Stimulated activated CD8-positive, alpha-beta memory T cell treated with anti-CD3 and anti-CD28 coated beads, Interleukin-12 subunit alpha, Interleukin-12 subunit beta, amount 100 ng/mL, for 24 hours (primary cell): ENCODE data around the gene RUVBL1.

Experiments
- DNase-seq: peaks from one replicate; pipeline ENCODE4 v3.0.0-alpha.2; 2020; ENCODE audit errors: extremely low read depth

RUVBL1 gene

GRCh38 chr3:128083396-128083795 lies 40.2 kb downstream of the RUVBL1 start:
- no peak for DNase-seq

GRCh38 chr3:128082546-128082945 lies 41.1 kb downstream of the RUVBL1 start:
- DNase-seq: no peak

GRCh38 chr3:128081846-128082245 lies 41.8 kb downstream of the RUVBL1 start:
- no peak for DNase-seq

GRCh38 chr3:128081226-128081625 lies 42.4 kb downstream of the RUVBL1 start:
- no peak for DNase-seq

GRCh38 chr3:128080323-128081080 lies 43.1 kb downstream of the RUVBL1 start:
- no peak for DNase-seq

GRCh38 chr3:128079823-128080222 lies 43.8 kb downstream of the RUVBL1 start:
- DNase-seq: no peak

GRCh38 chr3:128078875-128079274 lies 44.7 kb downstream of the RUVBL1 start:
- no peak for DNase-seq

- DNase-seq: no peak
Measured at GRCh38 chr3:128078322-128078721, 45.3 kb downstream of the RUVBL1 start.

GRCh38 chr3:128077665-128078064 lies 45.9 kb downstream of the RUVBL1 start:
- DNase-seq: no peak

GRCh38 chr3:128077202-128077624 lies 46.4 kb downstream of the RUVBL1 start:
- no peak for DNase-seq

- DNase-seq: no peak
Measured at GRCh38 chr3:128076483-128077201, 47.0 kb downstream of the RUVBL1 start.

GRCh38 chr3:128075522-128076482 lies 47.8 kb downstream of the RUVBL1 start:
- peak; percentile 64 for DNase-seq

GRCh38 chr3:128074851-128075521 lies 48.6 kb downstream of the RUVBL1 start:
- no peak for DNase-seq

- DNase-seq: no peak
Measured at GRCh38 chr3:128073807-128074206, 49.8 kb downstream of the RUVBL1 start.

GRCh38 chr3:128073185-128073725 lies 50.4 kb downstream of the RUVBL1 start:
- no peak for DNase-seq

GRCh38 chr3:128072454-128073184 lies 51.0 kb downstream of the RUVBL1 start:
- no peak for DNase-seq

- no peak for DNase-seq
Measured at GRCh38 chr3:128071771-128072453, 51.7 kb downstream of the RUVBL1 start.

GRCh38 chr3:128070898-128071591 lies 52.6 kb downstream of the RUVBL1 start:
- DNase-seq: no peak

- no peak for DNase-seq
Measured at GRCh38 chr3:128069271-128069670, 54.3 kb downstream of the RUVBL1 start.
